Activated B cell treated with CpG ODN at 0.5 μM for 24 hours (primary cell): ENCODE results near the gene CHD2. TPM values are rescaled to one million over a fixed set of nuclear protein-coding genes. Genes with fewer than 3 reads are reported as not detected.
A peak's percentile ranks its signal among the peaks of the same experiment; 100 is the strongest.

Source experiments
- ATAC-seq: fragments of 200-7000 bp; cut with Tn5 transposase; one replicate; pipeline ENCODE4 v1.10.0; 2021; ENCODE audit warnings: low read depth, mild to moderate bottlenecking, moderate library complexity
- CTCF ChIA-PET: fragments of 350-600 bp; sonication (Branson Sonifier 250); formaldehyde crosslinking; loops from one replicate; lab custom pipeline; 2021; ENCODE audit warnings: antibody characterized with exemption; lab: Charles Lee
- POLR2A ChIA-PET: fragments of 350-600 bp; sonication (Branson Sonifier 250); formaldehyde crosslinking; loops from one replicate; lab custom pipeline; 2021; ENCODE audit warnings: antibody characterized with exemption; lab: Charles Lee
- DNase-seq: peaks from one replicate; pipeline ENCODE4 v3.0.0; 2022
- H3K27ac Mint-ChIP-seq: one replicate; pipeline ENCODE4 v1.8.0; 2020; ENCODE audit warnings: mixed read lengths
- H3K27me3 Mint-ChIP-seq: one replicate; pipeline ENCODE4 v1.8.0; 2021; ENCODE audit warnings: mixed read lengths
- H3K36me3 Mint-ChIP-seq: one replicate; pipeline ENCODE4 v1.8.0; 2021; ENCODE audit warnings: low read depth, mixed read lengths
- H3K4me1 Mint-ChIP-seq: one replicate; pipeline ENCODE4 v1.8.0; 2021; ENCODE audit warnings: mixed read lengths
- H3K4me3 Mint-ChIP-seq: one replicate; pipeline ENCODE4 v1.8.0; 2020; ENCODE audit warnings: mild to moderate bottlenecking, mixed read lengths
- H3K9me3 Mint-ChIP-seq: one replicate; pipeline ENCODE4 v1.8.0; 2020; ENCODE audit warnings: mixed read lengths
- CTCF ChIP-seq: fragments of 200-600 bp; IDR thresholded peaks from one replicate; pipeline ENCODE4 v1.8.0; 2022; ENCODE audit warnings: antibody characterized with exemption, mild to moderate bottlenecking
- intact Hi-C: fragments of 100-400 bp; cut with micrococcal nuclease; formaldehyde crosslinking; loops from one replicate; pipeline ENCODE4 v1.15.1; 2024
- total RNA-seq: library from RNA; stranded (reverse); gene quantifications from 2 replicates; pipeline ENCODE4 v1.2.3, GENCODE V29; 2022

CHD2 gene
- total RNA-seq, 1 donor from 2014 or later, result 298 TPM

GRCh38 chr15:93024716-93025624, 124.8 kb downstream of the CHD2 start:
- Mint-ChIP-seq H3K9me3 (no peaks in the 10 kb centered on the region), H3K36me3 (peaks cover 75% of the 10 kb centered on the region), H3K27ac (peak overlapping the region; percentile 65), H3K4me1 (peaks cover 38% of the 10 kb centered on the region), H3K4me3 (no peak overlapping the region), H3K27me3 (no peaks in the 10 kb centered on the region)
- intact Hi-C loops, result no loop called here
- ChIA-PET CTCF (no interaction called here), POLR2A (no interaction called here)
- TF ChIP-seq CTCF, result no peak
- ATAC-seq (no peak), DNase-seq (no peak)

DNA sequence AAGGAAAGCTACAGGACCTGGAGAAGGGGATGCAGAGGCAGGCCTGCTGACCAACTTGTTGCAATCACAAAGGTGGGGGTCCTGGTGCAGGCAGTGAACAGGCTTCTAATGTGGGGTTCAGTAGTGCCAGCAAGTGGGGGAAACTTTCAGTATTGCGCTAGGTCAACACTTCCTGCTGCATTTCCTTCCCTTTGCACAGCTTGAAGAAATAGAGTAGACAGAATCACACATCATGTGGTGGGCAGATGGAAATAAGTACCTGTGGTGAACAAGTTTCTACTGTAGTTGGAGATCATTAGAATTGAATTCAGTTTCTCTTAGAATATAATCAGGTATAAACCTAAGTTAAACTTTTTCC, 125.5 kb downstream of the CHD2 start:
- H3K4me3 Mint-ChIP-seq, result no peak overlapping the region
- DNase-seq (no peak), ATAC-seq (no peak)
- peaks cover 38% of the 10 kb centered on the region for H3K4me1 Mint-ChIP-seq
- intact Hi-C loops, result no loop called here
- H3K36me3 Mint-ChIP-seq, result peaks cover 69% of the 10 kb centered on the region
- no peaks in the 10 kb centered on the region for H3K9me3 Mint-ChIP-seq
- CTCF ChIA-PET, result interaction anchor here (0.6 kb wide), 1 partner anchor 46 kb away, joined by 3 read pairs; no protein-coding TSS in a partner anchor
- no peaks in the 10 kb centered on the region for H3K27me3 Mint-ChIP-seq
- peak overlapping the region; percentile 65 for H3K27ac Mint-ChIP-seq
- no peak for TF ChIP-seq CTCF
- POLR2A ChIA-PET, result no interaction called here

- TF ChIP-seq CTCF, result no peak
- Mint-ChIP-seq H3K27ac (no peak overlapping the region), H3K27me3 (no peaks in the 10 kb centered on the region), H3K36me3 (peaks cover 61% of the 10 kb centered on the region), H3K4me3 (no peak overlapping the region), H3K4me1 (peaks cover 33% of the 10 kb centered on the region), H3K9me3 (no peaks in the 10 kb centered on the region)
- no peak for ATAC-seq
- no peak for DNase-seq
- POLR2A ChIA-PET, result no interaction called here
- CTCF ChIA-PET, result no interaction called here
- intact Hi-C loops, result no loop called here
Measured at GRCh38 chr15:93026380-93026817, 126.3 kb downstream of the CHD2 start.

DNA sequence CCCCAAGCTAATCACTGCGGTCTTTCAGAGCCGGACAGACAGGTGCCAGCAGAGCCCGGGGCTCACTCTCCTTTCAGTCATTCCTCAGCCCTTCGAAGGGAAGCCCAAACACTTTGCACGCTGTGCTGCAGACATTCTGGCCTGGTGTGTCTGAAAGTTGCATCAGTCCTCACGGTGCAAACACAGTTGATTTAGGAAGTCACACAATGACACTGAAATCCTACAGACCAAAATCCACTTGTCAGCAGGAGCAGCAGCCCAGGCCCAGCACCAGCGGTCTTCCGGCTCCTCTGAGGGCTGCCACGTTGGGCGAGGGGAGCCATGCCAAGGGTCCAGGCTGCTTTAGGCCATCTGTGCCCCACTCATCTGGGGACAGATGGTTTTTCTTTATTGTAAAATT, 127.3 kb downstream of the CHD2 start:
- intact Hi-C loops, result no loop called here
- POLR2A ChIA-PET, result no interaction called here
- peaks cover 51% of the 10 kb centered on the region for H3K36me3 Mint-ChIP-seq

More for the DNA sequence above, 127.3 kb downstream of the CHD2 start:
- CTCF ChIA-PET, result no interaction called here
- no peak for TF ChIP-seq CTCF
- DNase-seq (no peak), ATAC-seq (no peak)
- Mint-ChIP-seq H3K4me3 (no peak overlapping the region), H3K4me1 (peaks cover 29% of the 10 kb centered on the region), H3K9me3 (no peaks in the 10 kb centered on the region), H3K27ac (no peak overlapping the region), H3K27me3 (no peaks in the 10 kb centered on the region)
